ENCODE data around the gene CNDP1.
A peak's percentile ranks its signal among the peaks of the same experiment; 100 is the strongest.
"Not testable (repeated sequence)": the region's sequence is repeated elsewhere in the genome, so short reads cannot be mapped to it uniquely, and the experiment has no call there.

The CNDP1 gene
- 0.13 to 0.31 reads per million in 2 donors for total RNA-seq

GRCh38 chr18:74534150-74534969 is at the start of gene CNDP1:
Gene CNDP1, plus strand, starts transcription at chr18:74534500. Its CDS starts 168 bp downstream, at chr18:74534668.
- DNase-seq = no peak

- DNase-seq = no peak
Observed at GRCh38 chr18:74486119-74486849, 48.0 kb upstream of the CNDP1 start.

- DNase-seq = no peak
Observed at GRCh38 chr18:74488354-74488753, 45.9 kb upstream of the CNDP1 start.

GRCh38 chr18:74488864-74489263 is 45.4 kb upstream of the CNDP1 start:
- no peak for DNase-seq

- DNase-seq = no peak
Observed at GRCh38 chr18:74489676-74490075, 44.6 kb upstream of the CNDP1 start.

- no peak for DNase-seq
Observed at GRCh38 chr18:74492259-74492658, 42.0 kb upstream of the CNDP1 start.

GRCh38 chr18:74493689-74494088 is 40.6 kb upstream of the CNDP1 start:
- peak in 3 of 5 experiments; percentile 45 to 86 (median 51) for DNase-seq

- DNase-seq = no peak
Observed at GRCh38 chr18:74494514-74494913, 39.8 kb upstream of the CNDP1 start.

- peak; percentile 97 to 99 (median 98) for DNase-seq
Observed at GRCh38 chr18:74495581-74496507, 38.5 kb upstream of the CNDP1 start, which contains the start of gene CNDP2. Gene CNDP2, plus strand, starts transcription at chr18:74496363. Its CDS starts 3,611 bp downstream, at chr18:74499974.

- peak in 2 of 5 experiments; percentile 8 to 51 for DNase-seq
Observed at GRCh38 chr18:74496508-74497323, 37.6 kb upstream of the CNDP1 start.

- DNase-seq = peak in 1 of 5 experiments; percentile 50
Observed at GRCh38 chr18:74497324-74497676, 37.0 kb upstream of the CNDP1 start.

- no peak for DNase-seq
Observed at GRCh38 chr18:74497778-74498177, 36.5 kb upstream of the CNDP1 start.

- peak; percentile 39 to 87 (median 68) for DNase-seq
Observed at GRCh38 chr18:74498712-74499627, 35.3 kb upstream of the CNDP1 start.

- DNase-seq = peak in 2 of 5 experiments; percentile 56 to 77
Observed at GRCh38 chr18:74499633-74500032, 34.7 kb upstream of the CNDP1 start.

GRCh38 chr18:74500372-74500771 is 33.9 kb upstream of the CNDP1 start:
- no peak for DNase-seq

GRCh38 chr18:74500774-74501173 is 33.5 kb upstream of the CNDP1 start:
- not testable (repeated sequence) for DNase-seq

GRCh38 chr18:74501386-74501785 is 32.9 kb upstream of the CNDP1 start:
- DNase-seq = no peak

GRCh38 chr18:74503137-74503536 is 31.2 kb upstream of the CNDP1 start:
- no peak for DNase-seq

- DNase-seq = no peak
Observed at GRCh38 chr18:74505776-74506175, 28.5 kb upstream of the CNDP1 start.

- DNase-seq = no peak
Observed at GRCh38 chr18:74506448-74507084, 27.7 kb upstream of the CNDP1 start.
